ENCODE results near the gene GK. TPM values are rescaled to one million over a fixed set of nuclear protein-coding genes. Genes with fewer than 3 reads are reported as not detected.

GK gene
- 14.2 TPM for total RNA-seq

GRCh38 chrX:30653415-30654131 lies at the start of gene GK:
Gene GK (plus strand): TSS chrX:30653423. CDS start chrX:30653538, 115 bp downstream.
- TF ChIP-seq CTCF (IDR thresholded peaks at IDR 0.05): no peak
- H3K4me1 ChIP-seq: no peaks in the 10 kb centered on the region
- peak within 1 kb of the TSS; percentile 48 to 55 for H3K27ac ChIP-seq
- DNase-seq (ENCODE audit: low spot score in 2 of 2): no peak
- no peaks in the 10 kb centered on the region for H3K36me3 ChIP-seq
- intact Hi-C loops (cut with DNase I): loop anchor here (10.0 kb wide), 1 partner anchor 231 kb away; the partner anchor contains the start of gene TAB3
- no peaks in the 10 kb centered on the region for H3K9me3 ChIP-seq
- no peaks in the 10 kb centered on the region for H3K27me3 ChIP-seq
- peak within 1 kb of the TSS; percentile 59 to 75 for H3K4me3 ChIP-seq

- no peak for TF ChIP-seq CTCF (IDR thresholded peaks at IDR 0.05)
- Histone ChIP-seq H3K27me3 (no peaks in the 10 kb centered on the region), H3K27ac (no peak overlapping the region), H3K4me1 (no peaks in the 10 kb centered on the region), H3K36me3 (no peaks in the 10 kb centered on the region), H3K4me3 (no peak overlapping the region), H3K9me3 (no peaks in the 10 kb centered on the region)
- DNase-seq (ENCODE audit: low spot score in 2 of 2): no peak
- intact Hi-C loops (cut with DNase I): no loop called here
These were observed 46.1 kb upstream of the GK start for GRCh38 chrX:30607155-30607554.

GRCh38 chrX:30610026-30610425 lies 43.2 kb upstream of the GK start:
- intact Hi-C loops (cut with DNase I): no loop called here
- TF ChIP-seq CTCF (IDR thresholded peaks at IDR 0.05): no peak

GRCh38 chrX:30612250-30612655 lies 41.0 kb upstream of the GK start:
- intact Hi-C loops (cut with DNase I): no loop called here
- no peak for DNase-seq (ENCODE audit: low spot score in 2 of 2)
- Histone ChIP-seq H3K4me1 (no peaks in the 10 kb centered on the region), H3K9me3 (no peaks in the 10 kb centered on the region), H3K27ac (no peak overlapping the region), H3K27me3 (no peaks in the 10 kb centered on the region), H3K36me3 (no peaks in the 10 kb centered on the region), H3K4me3 (no peak overlapping the region)
- no peak for TF ChIP-seq CTCF (IDR thresholded peaks at IDR 0.05)

More at GRCh38 chrX:30610026-30610425, 43.2 kb upstream of the GK start:
- Histone ChIP-seq H3K36me3 (no peaks in the 10 kb centered on the region), H3K4me1 (no peaks in the 10 kb centered on the region), H3K27ac (no peak overlapping the region), H3K27me3 (no peaks in the 10 kb centered on the region), H3K4me3 (no peak overlapping the region), H3K9me3 (no peaks in the 10 kb centered on the region)
- DNase-seq (ENCODE audit: low spot score in 2 of 2): no peak

GRCh38 chrX:30613721-30614120 lies 39.5 kb upstream of the GK start:
- H3K36me3 ChIP-seq: no peaks in the 10 kb centered on the region
- no peaks in the 10 kb centered on the region for H3K9me3 ChIP-seq
- H3K4me3 ChIP-seq: no peak overlapping the region
- TF ChIP-seq CTCF (IDR thresholded peaks at IDR 0.05): no peak
- no peak for DNase-seq (ENCODE audit: low spot score in 2 of 2)
- intact Hi-C loops (cut with DNase I): no loop called here
- H3K27me3 ChIP-seq: no peaks in the 10 kb centered on the region
- no peaks in the 10 kb centered on the region for H3K4me1 ChIP-seq
- no peak overlapping the region for H3K27ac ChIP-seq
